ENCODE results near the gene MPPE1. TPM values are rescaled to one million over a fixed set of nuclear protein-coding genes. Genes with fewer than 3 reads are reported as not detected.
A peak's percentile ranks its signal among the peaks of the same experiment; 100 is the strongest.

The MPPE1 gene
- total RNA-seq, 6 experiments from 2014 or later, result 23.2 to 40.9 (median 30.7) TPM

- Histone ChIP-seq H3K4me1 (peaks cover 0 to 13% (median 4%) of the 10 kb centered on the region in 4 donors), H3K36me3 (peaks cover 0 to 47% (median 8%) of the 10 kb centered on the region in 4 donors), H3K27ac (no peak overlapping the region), H3K9me3 (no peaks in the 10 kb centered on the region), H3K4me3 (no peak overlapping the region), H3K27me3 (no peaks in the 10 kb centered on the region)
- DNase-seq (no peak), ATAC-seq (no peak)
- intact Hi-C loops (cut with DNase I), result no loop called here
- WGBS (ENCODE audit: insufficient coverage, low coverage, low lambda C conversion rate, missing lambda C conversion rate), result 95% methylated on average over 7 of the region's 19 CpGs
- TF ChIP-seq, protein P1, sequence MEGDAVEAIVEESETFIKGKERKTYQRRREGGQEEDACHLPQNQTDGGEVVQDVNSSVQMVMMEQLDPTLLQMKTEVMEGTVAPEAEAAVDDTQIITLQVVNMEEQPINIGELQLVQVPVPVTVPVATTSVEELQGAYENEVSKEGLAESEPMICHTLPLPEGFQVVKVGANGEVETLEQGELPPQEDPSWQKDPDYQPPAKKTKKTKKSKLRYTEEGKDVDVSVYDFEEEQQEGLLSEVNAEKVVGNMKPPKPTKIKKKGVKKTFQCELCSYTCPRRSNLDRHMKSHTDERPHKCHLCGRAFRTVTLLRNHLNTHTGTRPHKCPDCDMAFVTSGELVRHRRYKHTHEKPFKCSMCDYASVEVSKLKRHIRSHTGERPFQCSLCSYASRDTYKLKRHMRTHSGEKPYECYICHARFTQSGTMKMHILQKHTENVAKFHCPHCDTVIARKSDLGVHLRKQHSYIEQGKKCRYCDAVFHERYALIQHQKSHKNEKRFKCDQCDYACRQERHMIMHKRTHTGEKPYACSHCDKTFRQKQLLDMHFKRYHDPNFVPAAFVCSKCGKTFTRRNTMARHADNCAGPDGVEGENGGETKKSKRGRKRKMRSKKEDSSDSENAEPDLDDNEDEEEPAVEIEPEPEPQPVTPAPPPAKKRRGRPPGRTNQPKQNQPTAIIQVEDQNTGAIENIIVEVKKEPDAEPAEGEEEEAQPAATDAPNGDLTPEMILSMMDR (IDR thresholded peaks at IDR 0.05), result no peak
- TF ChIP-seq POLR2A (IDR thresholded peaks at IDR 0.05), result no peak
These were observed 21.5 kb downstream of the MPPE1 start for GRCh38 chr18:11886577-11887110.

DNA sequence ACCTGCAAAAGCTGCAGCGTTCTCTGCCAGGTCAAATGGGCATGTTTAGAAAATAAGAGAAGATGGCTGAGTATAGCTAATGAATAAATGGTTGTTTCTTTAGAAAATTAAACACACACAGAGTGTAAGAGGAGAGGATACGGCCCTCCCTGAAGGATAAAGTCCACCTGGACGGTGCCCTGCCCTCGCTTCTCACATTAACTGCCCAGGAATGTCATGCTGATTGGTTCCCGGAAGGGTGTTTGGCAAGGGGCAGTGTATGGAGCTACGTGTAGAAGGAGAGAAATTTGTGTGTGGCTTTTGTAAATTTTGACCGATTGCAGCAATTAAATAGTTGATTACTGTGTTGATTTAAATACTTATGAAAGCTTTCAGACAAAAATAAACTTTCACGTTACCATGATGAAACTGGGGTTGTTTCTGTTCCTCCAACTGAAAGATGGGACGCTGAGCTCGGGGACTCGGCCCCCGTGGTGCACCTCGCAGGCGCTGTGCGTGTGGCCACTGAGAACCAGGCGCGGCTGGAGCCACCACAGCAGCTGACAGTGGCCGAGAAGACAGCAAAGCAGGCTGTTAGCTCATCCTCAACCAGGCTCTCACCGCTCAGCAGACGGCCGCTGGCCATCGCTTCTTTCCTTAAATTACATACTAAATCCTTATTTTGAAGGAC, 22.7 kb downstream of the MPPE1 start:
- Histone ChIP-seq H3K36me3 (peaks cover 0 to 42% (median 6%) of the 10 kb centered on the region in 4 donors), H3K27ac (peak overlapping the region; percentile 14 to 46 (median 21)), H3K4me3 (no peak overlapping the region), H3K27me3 (no peaks in the 10 kb centered on the region), H3K4me1 (peaks cover 0 to 13% (median 4%) of the 10 kb centered on the region in 4 donors), H3K9me3 (no peaks in the 10 kb centered on the region)
- DNase-seq (peak; percentile 75 to 78 (median 76)), ATAC-seq (peak; percentile 92 to 97 (median 96))
- no peak for TF ChIP-seq POLR2A (IDR thresholded peaks at IDR 0.05)
- TF ChIP-seq, protein P1 (IDR thresholded peaks at IDR 0.05), result no peak
- WGBS (ENCODE audit: insufficient coverage, low coverage, low lambda C conversion rate, missing lambda C conversion rate), result 49% methylated on average over 17 of the region's 22 CpGs
- intact Hi-C loops (cut with DNase I), result no loop called here

DNA sequence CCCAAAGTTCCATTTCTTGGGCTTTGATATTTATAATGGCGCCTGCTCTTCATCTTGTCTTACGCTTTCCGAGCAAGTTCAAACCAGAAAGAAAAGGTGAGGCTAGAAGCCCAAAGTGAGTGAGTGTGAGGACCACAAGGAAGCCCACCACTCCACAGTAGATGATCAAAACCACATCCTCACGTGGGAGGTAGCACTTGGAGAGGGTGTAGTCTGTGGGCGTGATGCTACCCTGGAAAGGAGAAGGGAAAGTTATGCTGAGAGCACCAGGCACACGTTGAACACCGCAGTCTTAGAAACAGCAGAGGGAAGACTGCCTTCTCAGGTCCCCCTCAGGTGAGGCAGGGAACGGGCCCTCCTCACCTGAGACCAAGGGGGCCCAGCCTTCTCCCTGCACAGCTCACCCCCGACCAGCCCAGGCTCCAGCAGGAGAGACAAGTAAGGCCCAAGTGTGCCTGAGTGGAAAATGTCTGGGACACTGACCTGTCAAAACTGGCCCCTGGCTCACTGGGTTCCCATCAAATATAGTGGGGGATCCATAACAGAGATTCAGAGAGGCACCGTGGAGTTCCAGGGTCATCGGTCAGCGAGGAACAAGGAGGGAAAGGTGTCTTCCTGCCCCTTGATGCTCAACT, 23.6 kb downstream of the MPPE1 start:
- ATAC-seq (no peak), DNase-seq (no peak)
- Histone ChIP-seq H3K27ac (no peak overlapping the region), H3K36me3 (peaks cover 0 to 33% (median 1%) of the 10 kb centered on the region in 4 donors), H3K27me3 (no peaks in the 10 kb centered on the region), H3K9me3 (no peaks in the 10 kb centered on the region), H3K4me3 (no peak overlapping the region), H3K4me1 (peaks cover 0 to 13% (median 4%) of the 10 kb centered on the region in 4 donors)
- 97% methylated on average over 9 of the region's 12 CpGs for WGBS (ENCODE audit: insufficient coverage, low coverage, low lambda C conversion rate, missing lambda C conversion rate)
- TF ChIP-seq POLR2A (IDR thresholded peaks at IDR 0.05), result no peak
- TF ChIP-seq, protein P1 (IDR thresholded peaks at IDR 0.05), result no peak
- intact Hi-C loops (cut with DNase I), result no loop called here

- peaks cover 0 to 13% (median 4%) of the 10 kb centered on the region in 4 donors for H3K4me1 ChIP-seq
- 64% methylated on average over 1 of the region's 1 CpG for WGBS (ENCODE audit: insufficient coverage, low coverage, low lambda C conversion rate, missing lambda C conversion rate)
- H3K36me3 ChIP-seq, result peaks cover 0 to 20% (median 0%) of the 10 kb centered on the region in 4 donors
- no peak for DNase-seq
- H3K9me3 ChIP-seq, result no peaks in the 10 kb centered on the region
- intact Hi-C loops (cut with DNase I), result no loop called here
- no peak overlapping the region for H3K27ac ChIP-seq
- peak; percentile 3 to 37 (median 12) for ATAC-seq
- H3K27me3 ChIP-seq, result no peaks in the 10 kb centered on the region
- H3K4me3 ChIP-seq, result no peak overlapping the region
- TF ChIP-seq, protein P1 (IDR thresholded peaks at IDR 0.05), result no peak
- TF ChIP-seq POLR2A (IDR thresholded peaks at IDR 0.05), result no peak
These were observed 25.0 kb downstream of the MPPE1 start for GRCh38 chr18:11883153-11883552.

Data from right lobe of liver (tissue), 6 donors.